ENCODE data around the gene P2RX7.
"Not testable (repeated sequence)": the region's sequence is repeated elsewhere in the genome, so short reads cannot be mapped to it uniquely, and the experiment has no call there.

P2RX7 gene

DNA sequence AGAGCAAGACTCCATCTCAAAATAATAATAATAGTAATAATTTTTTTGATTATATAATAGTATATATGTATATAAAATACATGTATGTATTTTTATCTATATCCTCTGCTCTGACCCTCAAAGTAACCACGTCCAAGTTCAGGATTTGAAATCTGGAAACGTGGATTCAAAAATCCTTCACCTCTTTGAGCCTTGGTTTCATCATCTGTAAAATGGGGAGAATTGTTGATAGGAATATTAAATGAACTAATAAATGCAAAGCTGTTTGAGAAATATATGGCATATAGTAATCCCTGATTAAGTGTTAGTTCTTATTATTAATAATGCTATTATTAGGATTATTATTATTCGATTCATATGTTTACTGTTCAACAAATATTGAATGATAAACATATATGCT, 2.6 kb downstream of the P2RX7 start:
- DNase-seq (ENCODE audit: low read depth in 2 of 2), result no peak

DNA sequence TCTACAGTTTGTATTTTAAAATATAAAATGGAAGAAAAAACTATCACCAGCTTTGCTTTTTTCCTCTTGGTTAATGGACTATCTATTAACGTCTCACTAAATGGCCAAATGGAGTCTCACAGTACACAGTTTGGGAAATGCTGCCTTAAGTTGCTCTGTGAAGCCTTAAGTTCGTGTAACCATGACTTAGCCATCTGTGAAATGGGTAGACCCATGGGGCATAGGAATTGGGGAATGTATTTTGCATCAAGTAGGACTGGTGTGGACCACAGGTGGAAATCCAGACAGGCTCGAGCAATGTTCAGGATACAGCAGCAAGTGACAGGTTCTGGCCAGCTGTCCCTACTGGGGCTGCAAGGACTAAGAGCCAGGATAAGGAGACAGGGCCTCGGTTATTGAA, 4.8 kb downstream of the P2RX7 start:
- no peak for DNase-seq (ENCODE audit: low read depth in 2 of 2)

DNA sequence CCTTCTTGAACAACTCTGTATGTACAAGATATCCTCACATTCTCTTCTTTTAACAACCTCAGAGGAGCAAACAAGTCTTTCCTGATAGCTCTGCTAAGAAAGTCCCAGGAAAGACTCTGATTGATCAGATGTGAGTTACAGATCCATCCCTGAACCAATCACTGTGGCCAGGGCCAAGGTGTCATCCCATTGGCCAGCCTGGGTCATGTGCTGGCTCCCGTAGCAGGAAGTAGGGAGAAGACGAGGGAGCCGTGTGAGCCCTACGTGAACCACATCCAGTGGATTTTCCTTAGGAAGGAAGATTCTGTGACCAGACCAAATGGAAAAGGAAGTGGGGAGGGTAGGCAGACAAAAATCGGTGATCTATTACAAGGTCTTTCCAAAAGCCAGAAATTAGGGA, 5.6 kb downstream of the P2RX7 start:
- no peak for DNase-seq (ENCODE audit: low read depth in 2 of 2)

- no peak for DNase-seq (ENCODE audit: low read depth in 2 of 2)
Observed at GRCh38 chr12:121139286-121139685, 6.6 kb downstream of the P2RX7 start.

DNA sequence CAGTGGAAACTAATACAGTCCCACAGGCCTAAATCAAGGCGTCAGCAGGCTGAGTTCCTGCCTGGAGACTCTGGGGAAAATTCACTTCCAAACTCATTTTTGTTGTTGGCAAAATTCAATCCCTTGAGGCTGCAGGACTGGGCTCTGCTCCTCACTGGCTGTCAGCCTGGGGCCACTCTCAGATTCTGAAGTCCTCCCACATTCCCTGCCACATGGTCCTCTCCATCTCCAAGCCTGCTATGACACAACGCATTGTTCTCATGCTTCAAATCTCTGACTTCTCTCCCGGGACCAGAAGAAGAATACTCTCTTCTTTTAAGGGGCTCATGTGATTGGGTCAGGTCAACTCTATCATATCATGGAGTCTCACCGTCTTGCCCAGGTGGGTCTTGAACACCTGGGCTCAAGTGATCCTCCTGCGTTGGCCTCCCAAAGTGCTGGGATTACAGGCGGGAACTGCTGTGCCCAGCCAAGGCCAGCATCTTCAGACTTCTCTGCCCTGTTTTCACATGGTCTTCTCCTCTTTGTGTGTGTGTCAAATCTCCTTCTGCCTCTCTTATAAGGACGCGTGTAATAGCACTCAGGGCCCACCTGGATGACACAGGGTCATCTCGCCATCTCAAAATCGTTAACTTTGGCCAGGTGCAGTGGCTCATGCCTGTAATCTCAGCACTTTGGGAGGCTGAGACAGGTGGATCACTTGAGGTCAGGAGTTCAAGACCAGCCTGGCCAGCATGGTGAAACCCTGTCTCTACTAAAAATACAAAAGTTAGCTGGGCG, 9.7 kb downstream of the P2RX7 start:
- DNase-seq (ENCODE audit: low read depth in 2 of 2), result no peak

GRCh38 chr12:121144416-121144914, 11.8 kb downstream of the P2RX7 start:
- no peak for DNase-seq (ENCODE audit: low read depth in 2 of 2)

GRCh38 chr12:121145221-121145620, 12.5 kb downstream of the P2RX7 start:
- DNase-seq (ENCODE audit: low read depth in 2 of 2), result peak in 1 of 2 donors; percentile 8

GRCh38 chr12:121149289-121149688, 16.6 kb downstream of the P2RX7 start:
- DNase-seq (ENCODE audit: low read depth in 2 of 2), result not testable (repeated sequence)

GRCh38 chr12:121154793-121155375, 22.2 kb downstream of the P2RX7 start:
- DNase-seq (ENCODE audit: low read depth in 2 of 2), result no peak

DNA sequence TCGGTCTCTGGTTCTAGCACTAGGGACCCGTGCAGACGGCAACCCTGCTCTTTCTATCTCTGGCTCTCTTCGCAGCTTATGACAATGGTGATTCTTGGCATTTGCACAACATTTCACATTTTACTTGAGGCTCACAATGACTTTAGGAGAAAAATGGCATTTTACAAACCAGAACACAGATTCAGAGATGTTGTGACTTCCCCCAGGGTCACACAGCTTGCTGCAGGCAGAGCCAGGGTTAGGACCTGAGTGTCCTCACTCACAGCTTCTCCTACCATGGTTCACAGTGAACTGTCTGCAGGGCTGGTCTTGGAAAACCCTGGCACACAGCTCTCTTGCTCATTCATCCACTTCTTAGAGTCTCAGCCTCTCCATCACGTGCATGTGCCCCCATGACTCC, 23.7 kb downstream of the P2RX7 start:
- DNase-seq (ENCODE audit: low read depth in 2 of 2), result no peak

GRCh38 chr12:121158085-121158484, 25.4 kb downstream of the P2RX7 start:
- no peak for DNase-seq (ENCODE audit: low read depth in 2 of 2)

DNA sequence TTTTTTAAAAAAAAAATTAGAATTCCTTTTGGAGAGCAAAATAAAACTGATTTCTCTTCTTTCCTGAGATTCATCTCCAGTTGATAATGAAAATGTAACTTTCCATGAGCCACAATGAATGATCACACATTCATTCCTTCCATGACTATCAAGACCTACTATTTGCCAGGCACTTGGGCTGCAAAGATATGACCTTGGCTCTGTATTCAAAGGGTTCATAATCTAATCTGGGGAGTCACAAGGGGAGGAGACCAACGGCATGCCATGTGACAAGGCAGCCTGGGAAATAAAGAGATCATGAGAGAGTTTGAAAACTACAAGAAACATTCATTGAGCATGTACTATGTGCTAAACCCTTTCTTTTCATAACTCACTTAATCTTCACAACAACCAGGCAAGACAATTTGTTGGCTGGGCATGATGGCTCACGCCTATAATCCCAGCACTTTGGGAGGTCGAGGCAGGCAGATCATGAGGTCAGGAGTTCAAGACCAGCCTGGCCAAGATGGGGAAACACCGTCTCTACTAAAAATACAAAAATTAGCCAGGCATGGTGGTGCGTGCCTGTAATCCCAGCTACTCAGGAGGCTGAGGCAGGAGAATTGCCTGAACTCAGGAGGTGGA, 26.2 kb downstream of the P2RX7 start:
- not testable (repeated sequence) for DNase-seq (ENCODE audit: low read depth in 2 of 2)

- DNase-seq (ENCODE audit: low read depth in 2 of 2), result no peak
Observed at GRCh38 chr12:121159467-121160307, 27.0 kb downstream of the P2RX7 start.

- no peak for DNase-seq (ENCODE audit: low read depth in 2 of 2)
Observed at GRCh38 chr12:121162384-121162783, 29.7 kb downstream of the P2RX7 start.

- no peak for DNase-seq (ENCODE audit: low read depth in 2 of 2)
Observed at GRCh38 chr12:121162985-121163384, 30.3 kb downstream of the P2RX7 start.

DNA sequence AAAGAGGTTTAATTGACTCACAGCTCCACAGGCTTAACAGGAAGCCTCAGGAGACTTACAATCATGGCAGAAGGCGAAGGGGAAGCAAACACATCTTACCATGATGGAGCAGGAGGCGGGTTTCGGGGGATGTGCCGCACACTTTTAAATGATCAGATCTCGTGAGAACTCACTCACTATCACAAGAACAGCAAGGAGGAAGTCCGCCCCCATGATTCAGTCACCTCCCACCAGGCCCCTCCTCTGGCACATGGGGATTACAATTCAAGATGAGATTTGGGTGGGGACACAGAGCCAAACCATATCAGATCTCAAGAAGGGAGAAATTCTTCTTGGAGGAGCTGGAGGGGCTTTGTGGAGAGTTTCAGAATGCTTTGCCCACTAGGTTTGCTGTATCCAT, 32.2 kb downstream of the P2RX7 start:
- DNase-seq (ENCODE audit: low read depth in 2 of 2), result not testable (repeated sequence)

- no peak for DNase-seq (ENCODE audit: low read depth in 2 of 2)
Observed at GRCh38 chr12:121165316-121165715, 32.6 kb downstream of the P2RX7 start.

- no peak for DNase-seq (ENCODE audit: low read depth in 2 of 2)
Observed at GRCh38 chr12:121166356-121166755, 33.7 kb downstream of the P2RX7 start.

DNA sequence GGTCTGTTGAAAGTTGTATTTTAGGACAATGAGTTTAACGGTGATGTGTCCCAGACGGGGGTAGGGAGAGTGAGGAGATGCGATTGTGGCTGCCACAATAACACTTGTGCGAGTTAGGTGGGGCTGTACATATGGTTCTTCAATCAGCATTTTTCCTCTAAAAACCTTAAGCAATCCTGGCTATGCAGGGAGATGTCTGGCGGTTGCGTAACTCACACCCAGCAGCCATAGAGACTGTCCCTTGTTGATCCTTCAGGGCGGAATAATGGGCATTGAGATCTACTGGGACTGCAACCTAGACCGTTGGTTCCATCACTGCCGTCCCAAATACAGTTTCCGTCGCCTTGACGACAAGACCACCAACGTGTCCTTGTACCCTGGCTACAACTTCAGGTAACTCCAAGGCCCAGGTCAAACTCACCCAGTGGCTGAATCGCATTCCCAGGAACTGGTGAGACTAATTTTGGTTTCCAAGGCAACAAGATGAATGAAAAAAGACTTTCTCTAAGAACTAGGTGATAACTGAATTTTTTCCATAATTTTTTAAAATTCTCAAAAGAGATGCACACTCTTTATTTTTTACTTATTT, 34.6 kb downstream of the P2RX7 start:
- DNase-seq (ENCODE audit: low read depth in 2 of 2), result no peak

DNA sequence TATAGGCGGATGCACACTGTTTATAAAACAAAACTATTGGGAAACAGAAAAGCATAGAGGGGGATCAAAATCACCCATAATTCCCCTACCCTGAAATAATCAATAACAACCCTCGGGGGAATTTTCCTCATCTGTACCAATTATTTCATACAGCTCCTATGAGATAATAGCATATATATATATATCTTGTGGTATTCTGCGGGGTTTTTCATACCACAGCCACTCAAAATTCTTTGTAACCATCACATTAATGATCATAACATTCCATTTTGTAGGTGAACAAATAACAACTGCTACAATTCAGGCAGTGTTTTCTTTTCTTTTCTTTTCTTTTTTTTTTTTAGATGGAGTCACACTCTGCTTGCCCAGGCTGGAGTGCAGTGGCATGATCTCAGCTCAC, 35.3 kb downstream of the P2RX7 start:
- no peak for DNase-seq (ENCODE audit: low read depth in 2 of 2)

DNA sequence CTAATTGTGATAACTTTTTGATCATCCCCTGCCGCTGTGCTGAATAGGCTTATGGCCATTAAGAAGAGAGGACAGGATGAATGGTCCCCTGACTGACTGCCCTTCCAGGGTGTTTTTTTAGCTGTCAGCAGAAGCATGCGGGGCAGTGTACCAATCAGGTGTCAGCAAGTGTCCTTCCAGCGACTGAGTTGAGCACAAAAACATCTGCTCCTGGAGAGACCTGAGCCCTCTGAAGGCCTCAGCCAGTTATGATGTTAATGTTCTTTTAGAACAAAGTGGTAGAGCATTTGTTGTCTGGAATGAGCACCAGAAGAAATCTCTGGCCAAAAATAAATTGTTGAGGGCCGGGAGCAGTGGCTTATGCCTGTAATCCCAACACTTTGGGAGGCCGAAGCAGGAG, 37.5 kb downstream of the P2RX7 start:
- no peak for DNase-seq (ENCODE audit: low read depth in 2 of 2)

Measured in activated CD8-positive, alpha-beta memory T cell treated with anti-CD3 and anti-CD28 coated beads for 4 hours (primary cell).